ENCODE measurements around the gene MIF.
"Not testable (repeated sequence)": the region's sequence is repeated elsewhere in the genome, so short reads cannot be mapped to it uniquely, and the experiment has no call there.

The MIF gene

GRCh38 chr22:23893945-23894709 lies at the start of gene MIF:
MIF (plus strand) TSS chr22:23894383; CDS start chr22:23894475, 92 bp downstream.
- peak in 1 of 2 experiments; percentile 69 for DNase-seq

GRCh38 chr22:23844739-23845202 lies 49.4 kb upstream of the MIF start:
- DNase-seq: no peak

- no peak for DNase-seq
These were observed 48.7 kb upstream of the MIF start for GRCh38 chr22:23845265-23846080.

- DNase-seq: no peak
These were observed 48.1 kb upstream of the MIF start for GRCh38 chr22:23846081-23846469.

GRCh38 chr22:23847310-23847920 lies 46.8 kb upstream of the MIF start:
- DNase-seq: no peak

- no peak for DNase-seq
These were observed 46.0 kb upstream of the MIF start for GRCh38 chr22:23847991-23848864.

- peak in 1 of 2 experiments; percentile 34 for DNase-seq
These were observed 44.9 kb upstream of the MIF start for GRCh38 chr22:23849009-23850006.

GRCh38 chr22:23850136-23850611 lies 44.0 kb upstream of the MIF start:
- DNase-seq: no peak

- no peak for DNase-seq
These were observed 37.2 kb upstream of the MIF start for GRCh38 chr22:23856721-23857605.

GRCh38 chr22:23857606-23858483 lies 36.3 kb upstream of the MIF start, which contains the start of gene SLC2A11:
SLC2A11 (plus strand) TSS chr22:23857875; CDS start chr22:23858000, 125 bp downstream.
- DNase-seq: peak; percentile 71 to 86

- no peak for DNase-seq
These were observed 35.7 kb upstream of the MIF start for GRCh38 chr22:23858484-23858815.

GRCh38 chr22:23859201-23859600 lies 35.0 kb upstream of the MIF start:
- DNase-seq: no peak

- DNase-seq: not testable (repeated sequence)
These were observed 34.0 kb upstream of the MIF start for GRCh38 chr22:23860187-23860586.

GRCh38 chr22:23862103-23862502 lies 32.1 kb upstream of the MIF start:
- DNase-seq: no peak

- DNase-seq: not testable (repeated sequence)
These were observed 29.6 kb upstream of the MIF start for GRCh38 chr22:23864499-23865154.

GRCh38 chr22:23868580-23868979 lies 25.6 kb upstream of the MIF start:
- DNase-seq: no peak

- DNase-seq: no peak
These were observed 19.3 kb upstream of the MIF start for GRCh38 chr22:23874871-23875270.

GRCh38 chr22:23875801-23876200 lies 18.4 kb upstream of the MIF start:
- DNase-seq: no peak
